Cardiac muscle cell (in vitro differentiated cells and primary cell): ENCODE data around the gene DQX1. TPM values are rescaled to one million over a fixed set of nuclear protein-coding genes. Genes with fewer than 3 reads are reported as not detected.

ENCODE experiments used
- DNase-seq, 2 donors: peaks; one replicate each; pipeline versions ENCODE4 v3.0.0 to v3.0.0-alpha.2; 2010 to 2017; ENCODE audit warnings: low read depth in 1 of 2, low spot score in 1 of 2
- H3K27ac ChIP-seq: fragments of 200-600 bp; sonication (generic); 2 replicates; pipeline ENCODE4 v1.5.1; 2016
- H3K27me3 ChIP-seq: fragments of 200-600 bp; sonication (generic); 2 replicates; pipeline ENCODE4 v1.6.0; 2016; ENCODE audit warnings: control low read depth
- H3K36me3 ChIP-seq: fragments of 200-600 bp; sonication (generic); 2 replicates; pipeline ENCODE4 v1.5.1; 2016; ENCODE audit warnings: control low read depth
- H3K4me1 ChIP-seq: fragments of 200-600 bp; sonication (generic); 2 replicates; pipeline ENCODE4 v1.8.1; 2017; ENCODE audit warnings: low read depth, mild to moderate bottlenecking, mixed run types
- H3K4me3 ChIP-seq: fragments of 200-600 bp; sonication (generic); 2 replicates; pipeline ENCODE4 v1.5.1; 2016; ENCODE audit warnings: mild to moderate bottlenecking
- H3K9me3 ChIP-seq: fragments of 200-600 bp; sonication (generic); 2 replicates; pipeline ENCODE4 v1.5.1; 2017; ENCODE audit warnings: low read depth, mild to moderate bottlenecking, control low read depth
- polyA plus RNA-seq: library from polyadenylated mRNA; unstranded; fragments of >200 nt; fragmentation: Nextera tagmentation; extraction: Ambion mirVana; gene quantifications from 2 replicates; pipeline ENCODE4 v1.2.1, GENCODE V29; 2016
- total RNA-seq: library from RNA; depleted of rRNA; stranded (reverse); fragments of >200 nt; gene quantifications from 2 replicates; pipeline ENCODE4 v1.2.3, GENCODE V29; 2016
- TF ChIP-seq, protein P1 (sequence below): IDR thresholded peaks from 2 replicates; pipeline ENCODE4 v1.5.1; 2012; ENCODE audit warnings: low read depth, mild to moderate bottlenecking, low read length

Gene DQX1
- total and polyA plus RNA-seq, 2 experiments from 2014 or later = 0.67 to 0.98 TPM

DNA sequence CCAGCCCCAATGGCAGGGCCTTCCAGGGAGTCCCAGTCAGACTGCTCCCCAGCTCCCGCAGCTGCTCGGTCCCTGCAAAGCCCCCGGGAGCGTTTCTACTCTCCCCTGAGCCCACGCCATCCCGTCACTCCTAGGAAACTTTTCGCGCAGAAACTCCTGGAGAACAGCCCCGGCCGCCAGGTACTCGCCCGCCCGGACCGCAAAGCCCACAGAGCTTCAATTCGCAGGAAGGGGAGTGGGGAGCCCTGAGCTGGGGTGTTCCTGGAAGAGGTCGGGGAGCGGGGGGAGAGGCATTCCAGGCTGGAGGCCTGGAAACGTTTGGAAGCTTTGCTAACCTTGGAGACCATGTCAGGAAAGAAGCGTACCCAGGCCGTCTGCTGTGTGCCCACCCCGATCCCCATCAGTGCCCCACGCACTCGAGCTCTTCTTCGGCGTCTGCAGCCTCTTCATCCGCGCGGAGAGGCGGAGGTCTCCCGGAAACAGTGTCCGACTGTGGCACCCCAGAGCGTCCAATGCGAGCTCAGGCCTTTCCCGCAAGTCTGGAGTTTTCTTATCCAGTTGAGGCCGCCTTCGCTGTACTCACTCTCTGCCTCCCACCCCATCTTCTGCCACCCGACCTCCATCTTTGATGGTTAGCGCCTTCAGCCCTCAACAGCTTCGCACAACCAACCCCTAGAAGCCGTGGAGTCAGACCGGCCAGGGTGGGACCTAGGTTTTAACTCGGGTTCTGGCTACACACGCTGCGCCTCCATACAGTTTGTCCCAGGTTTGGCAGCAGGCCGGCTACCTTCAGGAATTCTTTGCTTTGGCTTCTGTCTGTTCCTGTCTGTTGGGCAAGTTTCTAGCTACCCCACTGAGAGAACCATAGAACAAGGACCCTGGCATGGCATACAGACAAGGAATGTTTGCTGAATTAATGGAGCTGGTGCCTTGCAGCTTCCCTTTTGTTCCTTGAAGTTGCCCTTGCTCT lies 22.2 kb downstream of the DQX1 start:
- Histone ChIP-seq H3K9me3 (no peaks in the 10 kb centered on the region), H3K4me1 (peaks cover 7% of the 10 kb centered on the region), H3K36me3 (peaks cover 4% of the 10 kb centered on the region), H3K4me3 (peak overlapping the region; percentile 19), H3K27me3 (peaks cover 70% of the 10 kb centered on the region), H3K27ac (no peak overlapping the region)
- TF ChIP-seq, protein P1, sequence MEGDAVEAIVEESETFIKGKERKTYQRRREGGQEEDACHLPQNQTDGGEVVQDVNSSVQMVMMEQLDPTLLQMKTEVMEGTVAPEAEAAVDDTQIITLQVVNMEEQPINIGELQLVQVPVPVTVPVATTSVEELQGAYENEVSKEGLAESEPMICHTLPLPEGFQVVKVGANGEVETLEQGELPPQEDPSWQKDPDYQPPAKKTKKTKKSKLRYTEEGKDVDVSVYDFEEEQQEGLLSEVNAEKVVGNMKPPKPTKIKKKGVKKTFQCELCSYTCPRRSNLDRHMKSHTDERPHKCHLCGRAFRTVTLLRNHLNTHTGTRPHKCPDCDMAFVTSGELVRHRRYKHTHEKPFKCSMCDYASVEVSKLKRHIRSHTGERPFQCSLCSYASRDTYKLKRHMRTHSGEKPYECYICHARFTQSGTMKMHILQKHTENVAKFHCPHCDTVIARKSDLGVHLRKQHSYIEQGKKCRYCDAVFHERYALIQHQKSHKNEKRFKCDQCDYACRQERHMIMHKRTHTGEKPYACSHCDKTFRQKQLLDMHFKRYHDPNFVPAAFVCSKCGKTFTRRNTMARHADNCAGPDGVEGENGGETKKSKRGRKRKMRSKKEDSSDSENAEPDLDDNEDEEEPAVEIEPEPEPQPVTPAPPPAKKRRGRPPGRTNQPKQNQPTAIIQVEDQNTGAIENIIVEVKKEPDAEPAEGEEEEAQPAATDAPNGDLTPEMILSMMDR = no peak
- DNase-seq = peak in 1 of 2 donors; percentile 58

DNA sequence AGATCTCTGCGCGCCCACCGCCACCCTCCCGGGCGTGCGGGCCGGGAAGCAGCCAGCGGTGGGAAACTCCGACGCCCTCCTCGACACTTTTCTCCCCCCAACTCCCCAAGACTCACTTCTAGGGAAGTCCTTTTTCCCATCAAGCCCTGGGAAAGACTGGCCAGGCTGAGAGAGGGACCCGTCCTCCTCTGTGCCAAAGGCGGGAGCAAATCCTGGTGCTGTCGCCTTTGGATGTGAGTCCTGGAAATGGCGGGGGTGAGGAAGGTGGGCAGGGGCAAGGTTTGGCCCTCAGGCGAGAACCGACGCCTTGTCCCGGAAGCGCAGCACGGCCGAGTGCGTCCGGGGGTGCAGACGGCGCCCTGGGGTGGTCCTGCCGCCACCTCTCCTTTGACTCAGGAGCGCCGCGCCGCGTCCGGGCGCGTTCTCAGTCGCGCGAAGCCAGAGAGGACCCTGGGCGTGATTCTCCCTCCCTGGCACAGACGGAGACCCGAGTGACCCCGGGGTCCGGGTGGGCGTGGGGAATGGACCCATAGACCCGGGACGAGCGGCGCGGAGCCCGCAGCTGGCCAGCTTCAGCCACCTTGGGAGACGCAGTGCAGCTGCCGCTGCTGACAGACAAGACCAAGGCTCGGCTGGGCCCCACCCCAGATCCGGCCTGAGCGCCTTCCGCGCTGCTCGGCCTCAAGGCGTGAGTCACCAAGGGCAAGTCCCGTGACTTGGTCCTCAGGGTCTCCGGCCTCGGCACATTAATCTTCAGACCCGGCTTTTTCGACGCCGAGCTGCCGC lies 23.1 kb downstream of the DQX1 start:
- Histone ChIP-seq H3K27me3 (peaks cover 79% of the 10 kb centered on the region), H3K4me1 (peaks cover 15% of the 10 kb centered on the region)

DNA sequence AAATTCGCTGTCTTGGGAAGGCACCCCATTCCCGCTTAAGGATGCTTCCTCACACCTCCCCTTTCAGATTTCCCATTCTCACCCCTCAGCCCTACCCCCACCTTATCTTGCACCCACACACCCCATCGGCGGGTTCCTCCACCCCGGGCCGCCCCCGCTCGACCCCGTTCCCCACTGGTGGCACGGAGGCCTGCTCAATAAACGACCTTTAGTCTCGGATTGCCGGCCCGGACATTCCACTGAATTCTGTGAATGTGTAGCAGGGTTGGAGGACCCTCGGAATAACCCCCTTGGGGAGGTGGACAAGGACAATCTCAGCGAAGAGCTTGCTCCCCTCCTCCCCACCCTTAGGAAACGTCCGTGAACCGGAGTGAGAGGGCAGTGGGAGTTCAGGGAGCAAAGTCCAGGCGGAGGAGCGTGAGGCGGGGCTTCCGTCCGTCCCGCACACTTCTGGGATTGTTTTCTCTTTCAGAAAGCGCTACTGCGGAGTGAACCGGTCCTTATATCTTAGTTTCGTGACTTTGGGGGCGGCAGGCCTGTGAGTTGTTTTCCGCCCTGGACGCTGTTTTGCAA lies 23.8 kb downstream of the DQX1 start:
- no peak overlapping the region for H3K27ac ChIP-seq
- TF ChIP-seq, protein P1 = no peak
- peaks cover 4% of the 10 kb centered on the region for H3K36me3 ChIP-seq
- H3K4me3 ChIP-seq = peak overlapping the region; percentile 19
- DNase-seq = no peak
- H3K4me1 ChIP-seq = peaks cover 17% of the 10 kb centered on the region
- peaks cover 86% of the 10 kb centered on the region for H3K27me3 ChIP-seq
- no peaks in the 10 kb centered on the region for H3K9me3 ChIP-seq

More for the DNA sequence above, 23.1 kb downstream of the DQX1 start:
- H3K4me3 ChIP-seq = peak overlapping the region; percentile 19
- TF ChIP-seq, protein P1 = peak; percentile 52
- peaks cover 4% of the 10 kb centered on the region for H3K36me3 ChIP-seq
- no peaks in the 10 kb centered on the region for H3K9me3 ChIP-seq
- DNase-seq = peak; percentile 39 to 93
- H3K27ac ChIP-seq = no peak overlapping the region

DNA sequence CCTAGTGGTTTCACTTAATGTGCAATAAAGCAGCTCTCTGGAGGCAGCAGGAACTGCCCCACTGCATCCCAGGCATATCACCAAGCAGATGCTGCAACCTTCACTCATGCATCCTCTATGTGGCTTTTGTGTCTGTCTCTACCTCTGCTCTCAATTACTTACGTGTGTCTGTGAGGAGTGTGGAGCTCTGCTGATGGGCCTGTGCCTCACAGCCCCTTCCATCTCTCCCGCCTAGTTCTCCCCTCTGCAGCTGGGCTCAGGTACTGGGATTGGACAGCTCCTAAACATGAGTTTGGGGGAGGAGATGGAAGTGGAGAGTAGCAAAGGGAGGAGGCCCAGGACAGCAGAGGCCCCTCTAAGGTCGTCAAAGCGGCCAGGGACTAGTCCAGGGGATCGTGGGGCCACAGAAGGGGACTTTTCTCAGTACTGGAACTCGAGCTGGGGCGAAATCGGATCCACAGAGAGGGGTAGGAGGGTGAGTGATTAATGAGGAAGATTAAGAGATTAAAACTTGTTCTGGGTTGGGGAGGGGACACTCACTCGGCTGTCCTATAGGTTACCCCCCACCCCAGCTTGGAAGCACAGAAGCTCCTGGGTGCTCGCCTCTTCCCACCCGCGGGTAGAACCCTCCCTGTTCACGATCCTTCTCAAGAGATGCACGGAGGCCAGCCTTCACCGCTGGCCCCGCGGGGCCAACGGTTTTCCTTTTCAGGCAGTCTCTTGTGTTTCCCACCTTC lies 24.5 kb downstream of the DQX1 start:
- H3K4me3 ChIP-seq = no peak overlapping the region
- peaks cover 93% of the 10 kb centered on the region for H3K27me3 ChIP-seq
- TF ChIP-seq, protein P1 = no peak
- H3K36me3 ChIP-seq = peaks cover 4% of the 10 kb centered on the region
- no peak overlapping the region for H3K27ac ChIP-seq
- H3K9me3 ChIP-seq = no peaks in the 10 kb centered on the region
- peaks cover 17% of the 10 kb centered on the region for H3K4me1 ChIP-seq
- no peak for DNase-seq

DNA sequence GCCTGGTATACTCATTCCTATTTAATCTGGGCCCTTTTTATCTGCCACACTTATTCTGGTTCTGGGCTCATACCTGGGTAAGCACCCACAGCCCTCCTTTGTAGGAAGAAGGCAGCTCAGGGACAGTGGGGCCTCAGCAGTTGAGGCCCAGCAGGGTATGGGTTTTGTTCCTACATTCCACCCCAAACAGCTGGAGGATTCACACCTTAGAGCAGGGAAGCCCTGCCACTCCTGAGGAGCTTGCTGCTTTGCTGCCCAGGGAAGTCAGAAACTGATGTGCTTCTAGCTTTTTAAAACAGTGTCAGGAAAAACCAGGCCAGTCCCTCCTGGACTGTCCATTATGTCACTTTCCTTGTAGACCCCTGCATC lies 25.5 kb downstream of the DQX1 start:
- Histone ChIP-seq H3K36me3 (peaks cover 4% of the 10 kb centered on the region), H3K4me3 (no peak overlapping the region), H3K27ac (no peak overlapping the region), H3K9me3 (no peaks in the 10 kb centered on the region), H3K27me3 (peaks cover 100% of the 10 kb centered on the region), H3K4me1 (peaks cover 17% of the 10 kb centered on the region)
- no peak for DNase-seq
- TF ChIP-seq, protein P1 = no peak
